Hippocampal formation (tissue), 2 donors: Measurements from ENCODE around the gene IRF4.

ENCODE experiments used
- DNase-seq, 2 donors: peaks; one replicate each; lab custom pipeline; 2025; lab: John Stamatoyannopoulos, UW

Gene IRF4

DNA sequence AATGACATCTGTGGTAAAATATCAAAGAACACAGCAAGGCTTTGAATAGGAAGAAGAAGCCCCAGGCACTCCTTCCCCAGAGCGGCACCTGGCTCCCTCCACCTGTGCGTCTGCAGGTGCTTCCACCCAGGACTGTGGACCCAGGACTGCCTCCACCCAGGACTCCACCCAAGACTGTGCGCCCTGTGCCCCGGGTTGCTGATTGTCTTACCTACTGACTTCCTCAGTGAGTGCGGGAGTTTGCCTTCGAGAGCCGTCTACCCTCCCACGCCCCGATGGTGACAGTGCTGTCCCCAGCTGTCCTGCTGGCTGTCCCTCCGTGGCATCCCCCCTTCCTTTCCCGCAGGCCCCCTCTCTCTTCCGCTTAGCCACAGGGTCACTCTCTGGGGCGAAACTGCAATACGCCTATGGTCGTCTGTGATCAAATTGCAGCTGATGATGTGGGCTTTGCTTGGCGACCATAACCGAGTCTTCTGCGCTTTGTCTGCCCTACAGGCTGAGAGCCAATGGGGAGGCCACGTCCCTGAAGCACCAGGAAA lies 52.1 kb downstream of the IRF4 start:
- DNase-seq: no peak

DNA sequence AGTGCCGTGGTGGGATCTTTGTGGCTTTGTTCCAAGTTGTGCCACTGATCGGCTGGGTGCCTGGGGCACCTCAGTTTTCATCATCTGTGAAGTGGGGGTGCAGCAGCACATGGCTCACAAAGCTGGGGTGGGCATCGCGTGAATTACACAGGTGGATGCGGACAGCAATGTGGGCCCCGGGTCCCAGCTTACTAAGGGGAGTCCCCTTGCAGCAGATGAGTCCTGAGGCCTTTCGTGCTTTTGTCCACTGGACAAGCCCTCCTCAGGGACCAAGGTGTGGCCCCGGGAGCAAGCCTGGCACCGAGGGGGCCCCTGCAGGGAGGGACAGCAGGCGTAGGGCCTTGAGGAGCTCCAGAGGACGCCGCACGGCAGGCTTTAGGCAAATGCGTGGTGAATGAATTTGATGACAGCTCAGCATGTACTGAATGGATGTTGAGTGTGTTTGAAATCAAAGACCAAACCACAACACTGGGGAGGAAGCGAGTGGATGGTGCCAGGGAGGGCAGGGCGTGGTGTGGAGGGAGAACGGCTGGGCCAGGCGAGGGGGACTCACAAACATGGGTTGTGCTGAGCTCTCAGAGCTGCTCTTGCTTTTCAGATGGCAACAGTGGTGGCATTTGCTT lies 53.2 kb downstream of the IRF4 start:
- no peak for DNase-seq

DNA sequence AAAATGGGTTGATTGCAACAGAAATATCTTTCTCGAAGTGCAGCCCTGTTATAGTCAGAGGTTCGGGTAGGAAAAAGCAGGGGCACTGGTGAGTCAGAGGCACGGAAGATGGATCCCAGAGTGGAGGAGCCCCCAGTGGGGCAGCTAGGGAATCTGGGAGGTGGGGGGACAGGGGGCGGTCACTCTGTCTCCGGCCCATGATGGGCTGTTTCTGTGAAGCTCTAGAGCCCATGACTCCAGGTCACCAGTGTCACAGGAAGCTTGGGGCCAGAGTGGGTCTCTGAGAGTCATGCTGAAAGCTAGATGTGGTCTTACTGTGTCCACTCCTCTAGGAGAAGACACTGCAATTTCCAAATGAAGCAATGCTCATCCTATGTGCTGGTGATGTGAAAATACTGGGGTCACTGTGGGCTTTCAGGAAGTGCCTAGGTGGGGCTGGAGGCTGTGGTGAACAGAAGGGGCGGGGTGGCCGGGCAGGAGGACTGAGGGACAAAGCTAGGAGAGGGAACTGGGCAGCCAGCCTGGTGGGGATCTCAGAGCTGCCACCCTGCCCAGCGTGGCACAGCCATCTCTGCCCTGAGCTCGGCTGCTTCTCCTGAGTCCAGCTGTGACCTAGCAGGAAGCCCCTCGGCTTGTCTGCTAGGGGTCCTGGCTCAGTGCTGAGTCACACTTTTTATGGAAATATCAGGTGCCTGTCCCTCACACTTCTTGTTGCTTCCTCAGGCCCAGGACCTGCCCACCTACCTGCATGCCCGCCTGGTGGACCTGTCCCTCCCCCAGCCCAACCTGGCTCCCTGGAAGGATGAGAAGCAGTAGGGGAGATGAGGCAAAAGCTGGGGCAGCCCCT lies 54.2 kb downstream of the IRF4 start:
- no peak for DNase-seq

DNA sequence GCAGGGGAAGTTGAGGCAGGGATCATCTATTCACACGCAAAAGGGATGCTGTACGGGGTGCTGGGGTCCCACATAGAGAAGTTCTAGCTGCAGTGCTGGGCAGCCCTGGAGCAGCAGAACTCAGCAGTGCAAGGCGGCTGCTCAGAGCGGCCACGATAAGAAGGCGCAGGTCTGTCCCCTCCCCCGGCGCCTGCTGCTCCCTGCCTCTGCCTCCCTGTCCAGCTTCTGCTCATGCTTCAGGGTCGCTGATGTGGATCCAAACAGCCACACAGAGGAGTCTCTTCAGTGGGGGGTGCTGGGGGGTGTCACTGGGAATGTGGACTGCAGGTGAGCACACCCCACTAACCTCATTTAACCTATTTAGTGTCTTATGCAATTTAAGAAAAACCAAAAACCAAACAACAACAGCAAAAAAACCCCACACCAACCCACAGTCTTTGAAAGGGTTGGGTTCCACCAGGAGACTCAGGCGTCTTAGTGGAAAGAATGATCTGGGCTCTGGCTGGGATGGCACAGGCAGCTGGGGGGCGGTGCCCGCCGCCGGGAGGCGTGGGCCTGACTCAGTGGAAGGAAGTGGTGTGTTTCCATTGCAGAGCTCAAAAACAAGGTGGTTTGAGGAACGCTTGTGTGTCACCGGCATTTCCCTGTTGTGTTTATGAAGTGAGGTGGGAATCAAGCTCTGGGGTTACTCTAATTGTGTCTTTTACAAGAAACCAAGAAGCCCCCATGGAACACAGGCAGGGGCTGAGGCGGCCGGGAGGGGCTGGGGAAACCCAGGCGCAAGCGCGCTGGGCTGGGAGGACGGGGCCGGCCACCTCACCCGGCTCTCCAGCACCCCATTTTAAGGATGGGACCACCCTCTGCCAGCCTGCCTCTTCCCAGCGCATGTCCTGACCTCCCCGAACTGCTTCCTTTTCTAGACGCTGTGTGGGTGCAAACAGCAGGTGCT lies 55.1 kb downstream of the IRF4 start:
- no peak for DNase-seq

DNA sequence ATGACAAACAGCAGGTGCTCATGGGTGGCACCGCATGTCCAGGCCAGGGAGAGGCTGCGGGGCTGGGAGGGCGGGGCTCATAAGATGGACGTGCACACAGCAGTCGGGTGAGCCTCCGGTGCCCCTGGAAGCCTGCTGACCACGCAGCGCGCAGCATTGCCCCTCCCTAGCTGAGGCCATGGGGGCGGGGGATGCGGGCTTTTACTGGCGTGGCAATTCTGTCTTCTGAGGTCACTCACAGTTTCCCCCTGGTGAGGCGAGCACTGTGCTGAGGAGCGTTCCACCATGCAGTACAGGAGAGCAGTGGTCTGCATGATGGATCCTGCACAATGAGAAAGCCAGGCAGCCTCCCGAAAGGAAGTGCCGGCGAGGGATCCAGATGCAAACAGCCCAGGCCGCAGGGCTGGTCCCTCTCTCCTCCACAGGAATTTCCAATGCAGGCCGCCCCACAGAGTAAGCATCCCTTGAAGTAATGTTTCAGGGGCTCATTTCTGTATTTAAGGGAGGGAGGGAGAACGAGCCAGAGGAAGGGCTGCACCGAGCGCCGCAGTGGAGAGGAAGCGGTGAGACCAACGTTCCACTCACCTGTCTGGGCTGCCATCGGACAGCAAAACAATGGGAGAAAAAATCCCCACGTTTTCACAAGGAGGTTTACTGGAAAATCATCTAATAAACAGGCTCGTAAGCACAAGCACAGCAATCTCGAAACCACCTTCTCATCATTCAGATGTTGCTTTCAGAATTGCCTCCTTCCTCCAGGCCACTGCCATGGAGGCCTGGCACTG lies 56.0 kb downstream of the IRF4 start:
- no peak for DNase-seq

DNA sequence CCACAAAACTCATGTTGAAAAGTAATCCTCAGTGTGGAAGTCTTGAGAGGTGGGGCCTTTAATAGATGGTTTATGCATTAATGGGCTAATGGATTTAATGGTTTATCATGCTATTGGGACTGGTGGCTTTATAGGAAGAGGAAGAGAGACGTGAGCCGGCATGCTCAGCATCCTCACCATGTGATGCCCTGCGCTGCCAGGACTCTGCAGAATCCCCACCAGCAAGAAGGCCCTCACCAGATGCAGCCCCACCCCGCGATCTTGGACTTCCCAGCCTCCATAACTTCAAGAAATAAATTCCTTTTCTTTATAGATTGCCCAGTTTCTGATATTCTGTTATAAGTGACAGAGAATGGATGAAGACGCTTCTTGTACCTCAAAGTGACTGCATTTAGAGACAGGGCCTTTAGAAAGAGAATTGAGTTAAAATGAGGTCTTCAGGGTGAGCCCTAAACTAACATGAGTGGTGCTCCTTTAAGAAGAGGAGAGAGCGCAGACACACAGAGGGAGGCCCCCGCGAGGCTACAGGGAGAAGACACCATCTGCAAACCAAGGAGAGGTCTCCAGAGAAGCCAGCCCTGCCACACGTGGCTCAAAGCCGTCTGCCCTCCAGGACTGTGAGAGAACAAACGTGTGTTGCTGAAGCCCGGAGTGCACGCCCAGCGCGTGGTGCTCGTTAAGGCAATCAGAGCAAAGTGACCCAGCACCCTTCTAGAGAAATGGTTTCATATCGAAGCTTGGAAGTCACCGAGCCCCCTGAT lies 56.9 kb downstream of the IRF4 start:
- no peak for DNase-seq

DNA sequence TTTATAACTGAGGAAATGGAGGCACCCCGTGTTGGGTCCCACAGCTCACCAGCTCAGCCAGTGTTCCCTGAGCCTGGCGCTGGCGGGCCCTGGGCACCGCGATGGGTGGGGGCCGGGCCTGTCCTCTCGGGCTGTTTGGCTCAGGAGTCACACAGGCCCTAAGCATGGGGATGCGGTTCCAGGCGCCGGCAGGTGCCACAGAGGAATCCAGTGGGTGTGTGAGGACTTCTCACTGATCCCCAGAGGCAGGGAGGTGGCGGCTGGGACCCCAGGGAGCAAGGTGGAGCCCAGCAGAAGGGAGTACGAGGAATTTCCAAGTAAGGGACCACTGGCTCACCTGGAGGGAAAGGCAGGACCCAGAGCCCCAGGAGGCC lies 57.5 kb downstream of the IRF4 start:
- DNase-seq: no peak

DNA sequence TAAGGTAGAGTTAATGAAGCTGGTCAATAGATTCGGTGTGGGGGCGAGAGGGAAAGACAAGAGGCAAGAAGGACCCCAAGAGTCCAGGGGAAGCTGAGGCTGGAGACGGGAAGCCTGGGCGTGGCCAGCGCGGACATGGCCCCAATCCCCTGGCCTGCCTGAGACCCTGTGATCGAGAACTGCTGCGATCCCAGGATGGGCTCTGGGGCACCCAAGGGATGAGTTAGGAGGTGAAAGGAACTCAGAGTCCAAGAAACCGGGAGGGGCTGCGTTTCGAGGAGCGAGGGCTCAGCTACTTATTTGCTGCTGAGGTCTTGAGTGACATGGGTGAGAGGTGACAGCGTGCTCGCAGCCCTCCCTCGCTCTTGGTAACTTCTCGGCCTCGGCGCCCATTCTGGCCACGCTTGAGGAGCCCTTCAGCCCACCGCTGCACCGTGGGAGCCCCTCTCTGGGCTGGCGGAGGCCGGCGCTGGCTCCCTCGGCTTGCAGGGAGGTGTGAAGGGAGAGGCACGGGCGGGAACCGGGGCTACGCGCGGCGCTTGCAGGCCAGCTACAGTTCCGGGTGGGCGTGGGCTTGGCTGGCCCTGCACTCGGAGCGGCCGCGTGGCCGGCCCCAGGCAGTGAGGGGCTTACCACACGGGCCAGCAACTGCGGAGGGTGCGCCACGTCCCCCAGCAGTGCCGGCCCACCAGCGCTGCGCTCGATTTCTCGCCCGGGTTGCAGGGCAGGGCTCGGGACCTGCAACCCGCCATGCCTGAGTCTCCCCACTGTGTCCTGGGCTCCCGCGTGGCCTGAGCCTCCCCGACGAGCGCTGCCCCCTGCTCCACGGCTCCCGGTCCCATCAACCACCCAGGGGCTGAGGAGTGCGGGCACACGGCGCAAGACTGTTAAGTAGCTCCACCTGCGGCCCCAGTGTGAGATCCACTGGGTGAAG lies 58.2 kb downstream of the IRF4 start:
- DNase-seq: no peak

DNA sequence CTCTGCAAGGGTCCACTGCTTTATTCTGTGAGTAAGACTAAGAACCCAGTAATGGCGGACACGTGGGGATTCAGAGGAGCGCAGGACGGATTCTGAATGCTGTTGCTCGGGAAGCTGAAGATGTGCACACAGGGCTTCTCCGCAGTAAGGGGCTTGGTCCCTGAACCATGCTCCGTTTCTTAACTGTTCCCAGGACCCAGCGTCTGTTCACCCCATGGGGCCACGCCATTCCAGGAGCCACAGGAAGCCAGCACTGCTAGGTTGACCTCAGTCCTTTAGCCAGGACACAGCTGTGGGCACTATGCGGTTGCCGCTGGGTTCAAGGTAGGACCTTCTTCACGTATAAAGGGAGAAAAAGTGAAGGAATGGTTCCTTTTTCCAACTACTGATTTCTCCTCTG lies 59.8 kb downstream of the IRF4 start:
- DNase-seq: no peak

DNA sequence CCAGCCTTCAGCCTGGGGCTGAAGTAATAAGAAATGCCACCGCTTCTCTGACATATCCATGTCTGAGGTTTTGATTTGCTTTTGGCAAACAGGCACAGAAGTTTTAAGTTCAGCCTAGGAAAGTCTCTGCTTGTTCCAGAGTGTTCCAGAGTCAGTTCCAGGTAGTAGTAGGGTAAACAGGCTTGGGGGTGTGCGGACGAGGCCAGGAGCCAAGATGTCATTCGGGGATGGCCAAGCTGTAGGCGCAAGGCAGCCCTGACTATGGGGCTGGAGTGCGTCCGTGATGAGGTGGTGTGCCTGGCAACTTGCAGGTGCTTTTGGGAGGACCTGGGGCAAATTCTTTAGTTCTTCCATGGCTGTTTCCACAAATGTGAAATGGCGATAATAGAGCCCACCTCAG lies 60.3 kb downstream of the IRF4 start:
- no peak for DNase-seq

DNA sequence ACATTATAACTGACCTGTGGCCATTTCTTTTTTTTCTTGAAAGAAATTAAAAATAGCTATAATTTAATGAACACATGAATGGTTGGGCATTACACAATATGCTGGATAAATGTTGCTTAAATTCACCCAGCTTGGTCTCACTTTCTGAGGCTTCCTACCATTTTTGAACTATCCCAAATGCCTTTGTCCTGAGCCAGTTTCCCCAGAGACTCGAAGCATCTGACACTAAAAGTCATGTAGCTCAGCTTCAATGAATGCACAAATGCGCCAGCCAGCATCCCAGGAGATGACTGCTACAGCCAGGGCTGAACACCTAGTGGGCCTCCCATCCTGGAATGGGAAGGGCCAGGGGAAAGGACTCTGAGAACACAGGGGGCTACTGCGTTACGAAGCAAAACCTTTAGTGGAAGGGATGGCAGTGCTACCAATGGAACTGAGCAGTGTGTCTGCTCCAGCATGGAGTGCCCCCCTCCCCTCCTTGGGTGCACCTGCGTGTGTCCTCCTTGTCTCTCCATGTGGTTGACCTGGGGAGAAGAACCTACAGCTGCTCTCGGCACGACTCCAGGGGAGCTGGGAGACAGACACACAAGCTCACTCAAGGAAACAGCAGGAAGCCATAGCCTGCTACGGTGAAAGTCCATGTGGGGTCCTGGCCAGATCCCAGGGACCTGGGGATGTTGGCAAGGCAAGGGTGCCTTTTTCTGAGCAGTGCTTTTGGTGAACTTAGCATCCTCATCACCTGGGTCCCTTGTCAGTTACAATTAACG lies 60.9 kb downstream of the IRF4 start:
- peak in 1 of 2 donors; percentile 34 for DNase-seq

DNA sequence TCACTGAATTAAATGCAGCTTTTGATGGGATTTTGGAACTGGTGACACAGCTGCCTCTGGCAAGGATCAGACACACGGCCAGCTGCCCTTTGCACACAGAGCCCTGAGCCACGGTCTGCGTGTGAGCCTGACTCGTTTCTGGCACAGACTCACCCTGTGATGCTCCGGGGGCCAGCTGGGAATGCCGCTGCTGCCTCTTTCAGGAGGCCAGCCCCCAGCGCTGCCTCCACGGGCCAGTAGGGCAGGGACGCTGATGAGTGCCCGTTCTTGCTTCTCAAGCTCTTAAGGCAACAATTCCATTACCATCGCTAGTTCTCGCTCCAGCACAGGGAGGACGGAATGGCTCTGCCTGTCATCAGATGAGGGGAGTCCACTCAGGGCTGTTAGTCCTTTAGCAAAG lies 61.6 kb downstream of the IRF4 start:
- peak; percentile 63 to 81 for DNase-seq

DNA sequence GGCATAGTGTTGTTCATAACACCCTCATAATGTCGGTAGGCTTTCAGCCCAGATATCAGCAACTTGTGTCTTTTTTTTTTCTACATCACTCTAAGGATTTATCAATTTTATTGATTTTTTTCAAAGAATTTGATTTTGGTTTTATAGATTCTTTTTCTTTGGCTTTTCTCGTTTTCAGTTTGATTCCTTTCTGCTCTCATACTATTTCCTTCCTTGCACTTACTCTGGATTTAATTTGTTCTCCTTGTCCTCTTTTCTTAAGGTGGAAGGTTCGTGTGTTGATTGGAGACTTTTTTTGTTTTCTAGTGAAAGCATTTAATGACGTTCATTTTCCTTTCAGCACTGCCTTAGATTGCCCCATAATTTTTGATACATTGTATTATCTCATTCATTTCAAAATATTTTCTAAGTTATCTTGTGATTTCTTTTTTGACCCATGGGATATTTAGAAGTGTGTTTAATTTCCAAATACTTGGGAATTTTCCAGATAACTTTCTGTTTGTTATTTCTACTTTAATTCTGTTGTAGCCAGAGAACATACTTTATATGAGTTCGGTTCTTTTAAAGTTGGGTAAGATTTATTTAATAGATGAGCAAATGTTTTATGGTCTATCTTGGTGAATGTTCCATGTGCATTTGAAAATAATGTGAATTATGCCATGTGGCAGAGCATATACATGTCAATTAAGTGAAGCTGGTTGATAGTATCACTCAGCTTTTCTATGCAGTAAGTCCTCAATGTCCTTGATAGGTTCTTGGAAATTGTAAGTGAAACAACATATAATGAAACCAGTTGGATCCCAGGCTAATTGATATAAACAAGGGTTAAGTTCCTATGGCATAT lies 62.8 kb downstream of the IRF4 start:
- DNase-seq: no peak

DNA sequence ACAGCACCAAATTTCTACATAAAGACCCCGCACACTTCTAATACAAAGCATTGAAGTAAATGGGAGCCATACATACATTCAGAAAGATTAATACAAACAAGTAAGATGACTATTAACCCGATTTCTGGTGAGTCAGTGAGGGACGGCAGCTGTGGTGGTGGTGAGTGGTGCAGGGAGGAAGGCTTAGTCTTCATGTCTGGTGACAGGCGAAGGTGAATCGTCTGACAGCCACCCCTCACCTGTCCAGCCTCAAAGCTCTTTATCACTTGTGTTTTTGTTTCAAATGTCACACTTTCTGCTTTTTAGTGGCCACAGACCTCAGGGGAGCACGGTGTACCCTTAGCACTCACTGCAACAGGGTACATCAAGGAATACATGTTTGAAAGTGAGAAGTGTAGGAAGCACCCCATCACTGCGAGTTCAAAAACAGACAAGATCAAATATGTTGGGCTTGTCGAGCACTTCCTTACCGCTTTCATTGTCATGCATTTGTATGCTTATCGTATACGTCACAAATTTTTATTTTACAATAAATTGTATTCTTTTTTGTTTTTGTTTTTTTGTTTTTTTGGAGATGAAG lies 63.5 kb downstream of the IRF4 start:
- no peak for DNase-seq

DNA sequence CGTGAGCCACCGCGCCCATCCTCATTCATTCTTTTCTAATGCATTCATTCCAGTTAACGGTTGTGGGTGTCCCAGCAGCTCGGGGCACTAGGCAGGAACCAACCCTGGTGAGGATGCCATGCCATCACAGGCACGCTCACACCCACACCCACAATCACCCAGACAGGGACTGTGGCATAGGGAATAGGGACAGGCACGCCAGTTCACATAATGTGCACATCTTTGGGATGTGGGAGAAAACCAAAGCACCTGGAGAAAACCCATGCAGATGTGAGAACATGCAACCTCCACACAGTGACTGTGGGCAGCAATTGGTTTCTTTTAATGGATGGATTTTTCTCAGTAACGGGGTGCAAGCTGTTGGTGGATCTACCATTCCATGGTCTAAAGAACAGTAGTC lies 64.3 kb downstream of the IRF4 start:
- DNase-seq: no peak

DNA sequence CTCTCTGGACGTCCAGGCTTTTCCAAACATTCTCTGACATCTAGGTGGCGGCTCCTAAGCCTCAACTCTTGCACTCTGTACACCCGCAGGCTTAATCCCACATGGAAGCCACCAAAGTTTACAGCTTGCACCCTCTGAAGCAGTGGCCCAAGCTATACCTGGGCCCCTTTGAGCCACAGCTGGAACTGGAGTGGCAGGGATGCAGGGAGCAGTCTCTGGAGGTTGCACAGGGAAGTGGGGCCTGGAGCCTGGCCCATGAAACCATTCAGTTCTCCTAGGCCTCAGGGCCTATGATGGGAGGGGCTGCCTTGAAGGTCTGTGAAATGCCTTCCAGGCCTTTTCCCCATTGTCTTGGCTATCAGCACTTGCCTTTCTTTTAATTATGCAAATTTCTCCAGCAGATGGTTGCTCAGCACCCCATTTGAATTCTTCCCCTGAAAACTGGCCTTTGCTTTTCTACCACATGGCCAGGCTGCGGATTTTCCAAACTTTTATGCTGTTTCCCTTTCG lies 64.9 kb downstream of the IRF4 start:
- DNase-seq: no peak

DNA sequence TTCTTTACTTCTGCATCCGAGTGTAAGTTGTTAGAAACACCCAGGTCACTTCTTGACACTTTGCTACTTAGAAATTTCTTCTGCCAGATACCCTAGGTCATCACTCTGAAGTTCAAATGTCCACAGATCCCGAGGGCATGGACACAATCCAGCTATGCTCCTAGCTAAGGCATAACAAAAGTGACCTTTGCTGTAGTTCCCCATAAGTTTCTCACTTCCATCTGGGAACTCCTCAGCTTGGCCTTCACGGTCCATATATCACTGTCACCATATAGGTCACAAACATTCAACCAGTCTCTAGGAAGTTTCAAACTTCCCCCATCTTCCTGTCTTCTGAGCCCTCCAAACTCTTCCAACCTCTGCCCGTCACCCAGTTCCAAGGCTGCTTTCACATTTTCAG lies 65.3 kb downstream of the IRF4 start:
- DNase-seq: no peak
